Measurements from ENCODE around the gene ENDOU.
"Not testable (repeated sequence)": the region's sequence is repeated elsewhere in the genome, so short reads cannot be mapped to it uniquely, and the experiment has no call there.

The ENDOU gene

GRCh38 chr12:47667935-47668334, 57.4 kb downstream of the ENDOU start:
- DNase-seq, result not testable (repeated sequence)

Data from activated CD4-positive, CD25-positive, alpha-beta regulatory T cell treated with anti-CD3 and anti-CD28 coated beads, Interleukin-2, amount 50 U/mL, for 72 hours (primary cell).